Measurements from ENCODE around the gene SH3GL2. TPM values are rescaled to one million over a fixed set of nuclear protein-coding genes. Genes with fewer than 3 reads are reported as not detected.

Gene SH3GL2
- total RNA-seq, 4 donors from 2014 or later = 0.45 to 2.5 TPM; not detected in 2

DNA sequence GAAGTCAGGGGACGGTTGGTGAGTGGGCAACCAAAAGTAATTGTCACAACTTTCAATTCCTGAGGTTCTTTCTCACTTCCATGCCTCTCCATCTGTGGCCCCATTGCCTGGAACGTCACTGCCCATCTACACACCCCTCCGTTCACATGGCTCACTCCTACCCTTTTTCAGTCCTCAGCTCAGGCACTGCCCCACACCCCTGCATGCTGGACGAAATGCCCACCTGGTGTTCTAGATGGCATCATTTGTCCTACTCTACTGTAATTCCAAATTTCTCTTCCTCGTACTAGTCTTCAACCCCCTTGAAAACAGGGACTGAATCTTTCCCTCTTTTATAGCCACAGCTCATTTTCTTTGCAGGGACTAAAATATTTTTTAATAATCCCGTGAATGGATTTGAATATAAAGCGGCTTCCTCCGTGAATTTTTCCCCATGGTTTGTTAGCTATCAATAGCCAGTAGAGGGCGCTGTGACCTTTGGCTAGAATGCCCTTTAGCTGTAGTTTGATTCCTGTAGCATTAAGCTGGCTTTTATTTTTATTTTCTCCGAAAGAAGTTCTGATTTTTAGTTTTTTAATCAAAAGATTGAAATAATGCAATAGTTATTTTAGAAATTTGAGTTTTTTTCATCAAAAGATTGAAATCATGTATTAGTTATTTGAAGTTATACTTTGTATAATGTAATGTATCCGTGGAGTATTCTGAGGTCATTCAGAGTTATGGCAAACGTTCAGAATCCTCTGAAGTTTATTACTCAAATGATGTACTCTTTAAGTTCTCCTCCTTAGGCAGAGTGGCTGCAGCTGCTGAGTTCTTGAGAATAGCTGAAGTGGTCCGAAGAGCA is 232.1 kb downstream of the SH3GL2 start:
- intact Hi-C loops (cut with DNase I) = no loop called here
- DNase-seq = peak; percentile 52 to 60
- H3K36me3 ChIP-seq = no peaks in the 10 kb centered on the region
- no peak overlapping the region for H3K4me3 ChIP-seq (replicated peaks in 1 of 3)
- H3K4me1 ChIP-seq = no peaks in the 10 kb centered on the region
- H3K9me3 ChIP-seq = no peaks in the 10 kb centered on the region
- no peak for TF ChIP-seq POLR2A (IDR thresholded peaks at IDR 0.05)
- TF ChIP-seq, protein P1, sequence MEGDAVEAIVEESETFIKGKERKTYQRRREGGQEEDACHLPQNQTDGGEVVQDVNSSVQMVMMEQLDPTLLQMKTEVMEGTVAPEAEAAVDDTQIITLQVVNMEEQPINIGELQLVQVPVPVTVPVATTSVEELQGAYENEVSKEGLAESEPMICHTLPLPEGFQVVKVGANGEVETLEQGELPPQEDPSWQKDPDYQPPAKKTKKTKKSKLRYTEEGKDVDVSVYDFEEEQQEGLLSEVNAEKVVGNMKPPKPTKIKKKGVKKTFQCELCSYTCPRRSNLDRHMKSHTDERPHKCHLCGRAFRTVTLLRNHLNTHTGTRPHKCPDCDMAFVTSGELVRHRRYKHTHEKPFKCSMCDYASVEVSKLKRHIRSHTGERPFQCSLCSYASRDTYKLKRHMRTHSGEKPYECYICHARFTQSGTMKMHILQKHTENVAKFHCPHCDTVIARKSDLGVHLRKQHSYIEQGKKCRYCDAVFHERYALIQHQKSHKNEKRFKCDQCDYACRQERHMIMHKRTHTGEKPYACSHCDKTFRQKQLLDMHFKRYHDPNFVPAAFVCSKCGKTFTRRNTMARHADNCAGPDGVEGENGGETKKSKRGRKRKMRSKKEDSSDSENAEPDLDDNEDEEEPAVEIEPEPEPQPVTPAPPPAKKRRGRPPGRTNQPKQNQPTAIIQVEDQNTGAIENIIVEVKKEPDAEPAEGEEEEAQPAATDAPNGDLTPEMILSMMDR (IDR thresholded peaks at IDR 0.05) = peak; percentile 43 to 89 (median 72)
- WGBS, 2 donors = 18 to 23% methylated on average over 13 of the region's 13 CpGs
- H3K27me3 ChIP-seq = no peaks in the 10 kb centered on the region
- no peak overlapping the region for H3K27ac ChIP-seq

DNA sequence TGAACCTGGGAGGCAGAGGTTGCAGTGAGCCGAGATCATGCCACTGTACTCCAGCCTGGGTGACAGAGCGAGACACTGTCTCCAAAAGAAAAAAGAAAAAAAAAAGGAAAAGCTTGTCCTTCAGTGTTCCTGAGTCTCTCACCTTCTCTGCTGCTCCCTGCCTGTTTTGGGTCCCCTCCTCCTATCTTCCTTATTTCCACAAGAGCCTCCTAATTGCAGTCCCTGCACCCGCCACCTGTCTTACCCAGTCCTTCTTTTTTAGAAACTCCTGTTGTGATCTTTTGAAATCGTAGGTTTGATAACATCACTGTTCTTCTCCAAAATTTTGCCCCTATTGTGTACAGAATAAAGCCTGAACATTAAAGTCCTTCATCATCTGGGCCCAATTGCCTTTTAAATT is 234.9 kb downstream of the SH3GL2 start:
- Histone ChIP-seq H3K9me3 (no peaks in the 10 kb centered on the region), H3K36me3 (no peaks in the 10 kb centered on the region), H3K27ac (no peak overlapping the region), H3K27me3 (no peaks in the 10 kb centered on the region), H3K4me3 (replicated peaks in 1 of 3) (no peak overlapping the region), H3K4me1 (no peaks in the 10 kb centered on the region)
- TF ChIP-seq POLR2A (IDR thresholded peaks at IDR 0.05) = no peak
- TF ChIP-seq, protein P1 (IDR thresholded peaks at IDR 0.05) = no peak
- intact Hi-C loops (cut with DNase I) = no loop called here
- no peak for DNase-seq
- 88 to 91% methylated on average over 4 of the region's 4 CpGs for WGBS, 2 donors

DNA sequence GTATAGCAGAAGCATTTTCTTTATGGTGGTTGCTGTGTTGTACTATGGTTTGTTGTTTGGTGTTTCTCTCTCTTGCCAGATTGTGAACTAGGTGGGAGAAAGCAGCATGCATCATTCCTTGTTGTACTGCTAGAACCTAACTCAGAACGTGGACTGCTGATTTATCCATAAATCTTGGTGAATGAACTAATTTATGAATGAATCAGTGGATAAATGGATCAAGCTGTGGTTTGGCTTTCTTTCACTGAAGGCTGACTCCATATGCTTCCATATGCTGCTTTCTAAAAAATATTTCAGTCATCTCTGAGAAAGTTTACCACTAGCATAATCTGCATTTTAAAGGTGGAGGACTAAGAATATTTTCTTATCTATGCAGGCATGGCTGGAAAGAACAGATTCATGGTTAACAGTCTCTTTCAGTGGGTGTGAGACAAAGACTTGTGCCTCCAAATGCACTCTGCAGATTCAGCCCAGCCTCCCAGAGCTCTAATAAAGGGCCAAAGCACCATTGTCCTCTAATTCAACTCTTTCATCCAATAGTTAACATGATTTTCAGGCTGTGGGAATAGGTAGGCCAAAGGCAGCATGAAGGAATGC is 237.7 kb downstream of the SH3GL2 start:
- Histone ChIP-seq H3K36me3 (no peaks in the 10 kb centered on the region), H3K9me3 (no peaks in the 10 kb centered on the region), H3K4me3 (replicated peaks in 1 of 3) (no peak overlapping the region), H3K27ac (no peak overlapping the region), H3K4me1 (no peaks in the 10 kb centered on the region), H3K27me3 (no peaks in the 10 kb centered on the region)
- DNase-seq = no peak
- no peak for TF ChIP-seq POLR2A (IDR thresholded peaks at IDR 0.05)
- TF ChIP-seq, protein P1 (IDR thresholded peaks at IDR 0.05) = no peak
- WGBS, 2 donors = 68 to 69% methylated on average over 1 of the region's 1 CpG
- intact Hi-C loops (cut with DNase I) = no loop called here

DNA sequence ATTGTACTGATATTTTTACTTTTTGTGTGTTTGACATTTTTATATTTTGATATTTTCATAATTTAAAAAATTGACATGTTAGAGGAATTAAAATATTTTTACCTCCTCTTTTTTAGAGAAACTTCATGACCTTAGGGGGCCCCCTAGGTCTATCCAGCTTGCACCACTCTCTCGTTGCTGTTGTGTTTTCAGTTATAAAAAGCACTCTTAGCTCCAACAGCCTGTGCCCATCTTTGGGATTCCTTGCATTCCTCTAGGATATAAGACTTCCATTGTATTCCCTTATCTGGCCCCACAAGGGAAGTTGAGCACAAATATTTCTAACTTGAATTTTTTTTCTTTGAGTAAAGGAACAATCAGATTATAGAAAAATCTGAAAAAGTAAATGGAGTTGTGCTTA is 245.3 kb downstream of the SH3GL2 start:
- Histone ChIP-seq H3K36me3 (no peaks in the 10 kb centered on the region), H3K27ac (no peak overlapping the region)

More for the DNA sequence above, 245.3 kb downstream of the SH3GL2 start:
- Histone ChIP-seq H3K27me3 (no peaks in the 10 kb centered on the region), H3K4me3 (replicated peaks in 1 of 3) (no peak overlapping the region), H3K9me3 (no peaks in the 10 kb centered on the region), H3K4me1 (peaks cover 3 to 7% of the 10 kb centered on the region in 2 donors)
- no peak for DNase-seq
- TF ChIP-seq, protein P1 (IDR thresholded peaks at IDR 0.05) = no peak
- no peak for TF ChIP-seq POLR2A (IDR thresholded peaks at IDR 0.05)
- 5 to 7% methylated on average over 1 of the region's 1 CpG for WGBS, 2 donors
- intact Hi-C loops (cut with DNase I) = no loop called here

Measured in thyroid gland (tissue), 4 donors.